K562 (cell line): ENCODE measurements around the gene CBFA2T3. TPM values are rescaled to one million over a fixed set of nuclear protein-coding genes. Genes with fewer than 3 reads are reported as not detected.

ENCODE experiments used
- BCLAF1 ChIP-seq, 2 experiments: fragments of 450-650 bp in 1 of 2; IDR thresholded peaks; 2 replicates each; pipeline ENCODE4 v1.6.1; 2011 to 2017; ENCODE audit warnings: low read depth in 2 of 2, antibody characterized with exemption in 1 of 2, borderline replicate concordance in 1 of 2, low read length in 1 of 2, mild to moderate bottlenecking in 1 of 2, mixed read lengths in 1 of 2; ENCODE audit not compliant: control insufficient read depth in 1 of 2
- CBX5 ChIP-seq: IDR thresholded peaks from 2 replicates; pipeline ENCODE4 v1.6.1; 2014; ENCODE audit warnings: low read depth, borderline replicate concordance
- CEBPB ChIP-seq: fragments of 450-650 bp; IDR thresholded peaks from 2 replicates; pipeline ENCODE4 v1.6.1; 2016; ENCODE audit warnings: missing genetic modification characterization, missing compliant biosample characterization
- CREB1 ChIP-seq, 2 experiments: sonication (generic) in 1 of 2; formaldehyde crosslinking in 1 of 2; IDR thresholded peaks; 2 replicates each; pipeline versions ENCODE4 v1.6.1 to v1.8.0; 2012 to 2022; ENCODE audit warnings: inconsistent platforms in 1 of 2, mild to moderate bottlenecking in 1 of 2, missing genetic modification reagents in 1 of 2, moderate library complexity in 1 of 2
- FOXP1 ChIP-seq: sonication (generic); formaldehyde crosslinking; IDR thresholded peaks from 2 replicates; pipeline ENCODE4 v1.8.0; 2022; ENCODE audit warnings: mild to moderate bottlenecking, missing genetic modification reagents
- MAX ChIP-seq: sonication (generic); formaldehyde crosslinking; IDR thresholded peaks from 2 replicates; pipeline ENCODE4 v1.9.0; 2022; ENCODE audit warnings: mild to moderate bottlenecking, missing genetic modification reagents
- MEF2A ChIP-seq: IDR thresholded peaks from 2 replicates; pipeline ENCODE4 v1.6.1; 2011; ENCODE audit warnings: low read depth, mild to moderate bottlenecking, low read length, moderate library complexity; ENCODE audit not compliant: control insufficient read depth
- MLLT1 ChIP-seq, 2 experiments: fragments of 450-650 bp; IDR thresholded peaks; 2 replicates each; pipeline ENCODE4 v1.6.1; 2016
- NFXL1 ChIP-seq: fragments of 450-650 bp; formaldehyde crosslinking; IDR thresholded peaks from 2 replicates; pipeline ENCODE4 v1.4.0; 2021; ENCODE audit warnings: mild to moderate bottlenecking
- NR2C2 ChIP-seq, 2 experiments: fragments of 200-800 bp in 1 of 2; sonication (Bioruptor generic) in 1 of 2; sonication (generic) in 1 of 2; formaldehyde crosslinking in 1 of 2; IDR thresholded peaks; 2 replicates each; pipeline versions ENCODE4 v1.6.1 to v1.8.0; 2016 to 2022; ENCODE audit warnings: mild to moderate bottlenecking in 1 of 2, missing compliant biosample characterization in 1 of 2, missing genetic modification characterization in 1 of 2, missing genetic modification reagents in 1 of 2
- NRF1 ChIP-seq, 2 experiments: fragments of 450-650 bp; IDR thresholded peaks in 1 of 2; conservative IDR thresholded peaks in 1 of 2; 2 replicates each; pipeline ENCODE4 v1.6.1; 2014; ENCODE audit warnings: mild to moderate bottlenecking in 2 of 2
- POLR3G ChIP-seq: IDR thresholded peaks from 2 replicates; pipeline ENCODE4 v1.6.1; 2011; ENCODE audit not compliant: insufficient read length, insufficient replicate concordance; ENCODE audit errors: extremely low read depth
- SMC3 ChIP-seq: conservative IDR thresholded peaks from 2 replicates; pipeline ENCODE4 v1.6.1; 2011; ENCODE audit warnings: low read depth, low read length, improper control_type of control experiment; ENCODE audit not compliant: insufficient read depth
- THRAP3 ChIP-seq: fragments of 450-650 bp; IDR thresholded peaks from 2 replicates; pipeline ENCODE4 v1.6.1; 2016; ENCODE audit warnings: mild to moderate bottlenecking, inconsistent platforms, borderline replicate concordance
- ZFX ChIP-seq: sonication (generic); formaldehyde crosslinking; IDR thresholded peaks from 2 replicates; pipeline ENCODE4 v1.8.0; 2022; ENCODE audit warnings: mild to moderate bottlenecking, missing genetic modification reagents, moderate library complexity
- ZNF507 ChIP-seq: conservative IDR thresholded peaks from 2 replicates; pipeline ENCODE4 v1.6.1; 2017; ENCODE audit warnings: missing genetic modification characterization, missing compliant biosample characterization
- ZNF592 ChIP-seq: fragments of 450-650 bp; IDR thresholded peaks from 2 replicates; pipeline ENCODE4 v1.6.1; 2017; ENCODE audit warnings: antibody characterized with exemption, mild to moderate bottlenecking
- ZNF830 ChIP-seq: fragments of 250-450 bp; sonication (Bioruptor Pico); IDR thresholded peaks from 2 replicates; pipeline ENCODE4 v1.5.0; 2021; ENCODE audit warnings: mild to moderate bottlenecking
- polyA plus RNA-seq, 8 experiments: library from polyadenylated mRNA; depleted of rRNA in 4 of 8; stranded (reverse) in 5 of 8; unstranded in 3 of 8; fragments of >200 nt; fragmentation: Nextera tagmentation in 2 of 8; fragmentation: Illumina TruSeq in 1 of 8; extraction: Ambion mirVana in 2 of 8; extraction: Trizol in 1 of 8; gene quantifications; 2 replicates each; pipeline versions ENCODE4 v1.2.1 to v1.2.3, GENCODE V29; 2011 to 2014; ENCODE audit warnings: inconsistent platforms in 1 of 8, missing spikeins in 1 of 8
- total RNA-seq, 7 experiments: library from RNA; depleted of rRNA in 6 of 7; stranded (reverse); fragments of >200 nt in 6 of 7; fragmentation: Illumina TruSeq in 2 of 7; extraction: Trizol in 2 of 7; gene quantifications; 2 replicates each; pipeline versions ENCODE4 v1.2.1 to v1.2.3, GENCODE V29; 2011 to 2021; ENCODE audit warnings: low replicate concordance in 1 of 7

Gene CBFA2T3
- total and polyA plus RNA-seq, 9 of the 15 experiments (the other 6 are each of a cell fraction or from before 2014, with no cell fraction given), result 2.3 to 145 (median 6.7) TPM

GRCh38 chr16:88839026-88839529, 137.9 kb downstream of the CBFA2T3 start (continued):
- TF ChIP-seq NR2C2 (CRISPR knock-in tag; IDR thresholded peaks at IDR 0.05), result 0 out of 2 replicates have a peak, but pooled peaks have one; percentile 42
- TF ChIP-seq NR2C2 (tag; IDR thresholded peaks at IDR 0.05), result no peak
- peak; percentile 57 for TF ChIP-seq SMC3
- no peak for TF ChIP-seq THRAP3
- TF ChIP-seq POLR3G, result no peak
- TF ChIP-seq MEF2A, result 0 out of 2 replicates have a peak, but pooled peaks have one; percentile 6
- TF ChIP-seq CREB1 (IDR thresholded peaks at IDR 0.05), result no peak; the same call in 1 of the 2 replicates
- TF ChIP-seq CREB1 (CRISPR knock-in tag; IDR thresholded peaks at IDR 0.05), result peak; percentile 87
- TF ChIP-seq BCLAF1 (IDR thresholded peaks at IDR 0.05; ENCODE audit: borderline replicate concordance in 1 of 2, control insufficient read depth in 1 of 2, low read depth in 2 of 2, low read length in 1 of 2), result peak in 1 of 2 experiments; percentile 83; a peak in 1 of 4 replicates
- peak; percentile 42 for TF ChIP-seq ZFX
- no peak for TF ChIP-seq FOXP1
- TF ChIP-seq ZNF830 (CRISPR knock-in tag), result no peak
- TF ChIP-seq MAX (CRISPR knock-in tag), result peak; percentile 96
- no peak for TF ChIP-seq ZNF507
- TF ChIP-seq ZNF592, result peak; percentile 58; the same call in 1 of the 2 replicates
- TF ChIP-seq CBX5, result 0 out of 2 replicates have a peak, but pooled peaks have one; percentile 64
- no peak for TF ChIP-seq NFXL1 (CRISPR knock-in tag)
- 0 out of 4 replicates have a peak, but pooled peaks of 1 of the 2 experiments have one; percentile 50 for TF ChIP-seq MLLT1 (IDR thresholded peaks at IDR 0.05)
- no peak for TF ChIP-seq CEBPB (tag)
- TF ChIP-seq NRF1 (conservative IDR thresholded peaks at IDR 0.05 in 1 of 2, IDR thresholded peaks at IDR 0.05 in 1 of 2), result peak in 1 of 2 experiments; percentile 36; a peak in 1 of 4 replicates
